ENCODE measurements around the gene ABCC8.

Gene ABCC8

DNA sequence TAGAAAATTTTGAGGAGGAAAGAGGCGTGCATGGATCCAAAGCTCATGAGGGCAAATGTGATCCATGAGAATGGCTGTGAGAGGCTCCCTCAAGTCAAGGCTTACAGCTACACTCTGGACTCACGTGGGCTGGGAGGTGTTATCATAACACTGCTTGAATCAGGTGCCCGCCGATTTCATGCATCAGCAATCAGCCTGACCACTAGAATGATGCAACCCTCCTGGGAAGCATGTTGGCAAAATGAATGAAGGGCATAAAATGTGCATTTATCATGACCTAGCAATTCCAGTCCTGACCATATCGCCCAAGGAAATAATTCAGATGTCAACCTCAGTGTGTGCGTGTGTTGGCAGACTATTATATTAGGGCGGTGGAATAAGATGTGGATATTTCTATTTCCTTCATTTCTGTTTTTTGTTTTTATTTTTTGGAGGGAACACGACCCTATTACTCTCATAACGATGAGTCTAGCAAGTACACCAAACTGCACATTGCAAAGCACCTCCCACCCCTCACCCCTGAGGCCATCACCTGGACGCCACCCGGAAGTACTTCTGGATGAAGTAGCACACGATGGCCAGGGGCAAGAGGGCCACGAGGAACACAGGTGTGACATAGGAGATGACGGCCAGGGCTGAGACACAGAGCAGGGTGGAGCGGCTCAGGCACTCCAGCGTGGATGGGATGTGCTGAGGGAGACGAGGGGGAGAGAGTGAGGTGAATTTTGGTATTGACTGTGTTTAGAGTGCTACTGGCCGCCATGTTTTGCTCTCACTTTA, 72.5 kb downstream of the ABCC8 start:
- DNase-seq (ENCODE audit: low read depth): no peak

DNA sequence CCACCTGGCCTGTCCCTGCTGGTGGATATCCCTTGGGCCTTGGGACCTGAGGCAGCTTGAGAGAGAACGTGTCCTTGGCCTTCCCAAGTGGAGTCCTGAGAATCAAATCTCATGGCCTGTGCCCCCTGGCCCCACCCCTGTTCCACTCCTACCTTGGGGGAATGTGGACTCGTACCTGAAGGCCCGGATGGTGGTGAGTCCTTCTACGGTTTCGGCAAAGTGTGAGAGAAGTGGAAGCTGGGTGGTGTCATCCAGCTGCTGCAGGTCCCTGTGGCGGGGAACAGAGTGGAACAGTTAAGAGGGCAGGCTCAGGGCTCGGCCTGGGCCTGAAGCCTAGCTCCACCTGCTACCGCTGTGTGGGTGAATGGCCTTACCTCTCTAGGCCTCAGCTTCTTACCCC, 74.2 kb downstream of the ABCC8 start:
- DNase-seq (ENCODE audit: low read depth): no peak

DNA sequence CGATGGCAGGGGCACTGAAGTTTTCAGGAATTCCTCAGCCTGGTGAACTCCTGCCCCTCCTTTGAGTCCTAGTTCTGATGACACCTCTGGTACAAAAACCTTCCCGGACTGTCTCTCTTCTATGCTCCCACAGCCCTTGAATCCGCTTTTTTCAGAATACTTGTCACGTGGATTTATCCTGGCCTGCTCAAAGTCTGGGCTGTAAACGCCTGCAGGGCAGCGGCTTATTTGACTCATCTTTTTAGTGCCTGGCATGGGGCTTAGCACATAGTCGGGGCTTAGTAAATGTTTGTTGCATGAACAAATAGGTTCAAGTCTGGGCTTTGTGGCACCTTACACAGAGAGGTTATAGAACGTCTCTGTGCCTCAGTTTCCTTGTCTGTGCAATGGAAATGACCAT, 74.8 kb downstream of the ABCC8 start:
- no peak for DNase-seq (ENCODE audit: low read depth)

DNA sequence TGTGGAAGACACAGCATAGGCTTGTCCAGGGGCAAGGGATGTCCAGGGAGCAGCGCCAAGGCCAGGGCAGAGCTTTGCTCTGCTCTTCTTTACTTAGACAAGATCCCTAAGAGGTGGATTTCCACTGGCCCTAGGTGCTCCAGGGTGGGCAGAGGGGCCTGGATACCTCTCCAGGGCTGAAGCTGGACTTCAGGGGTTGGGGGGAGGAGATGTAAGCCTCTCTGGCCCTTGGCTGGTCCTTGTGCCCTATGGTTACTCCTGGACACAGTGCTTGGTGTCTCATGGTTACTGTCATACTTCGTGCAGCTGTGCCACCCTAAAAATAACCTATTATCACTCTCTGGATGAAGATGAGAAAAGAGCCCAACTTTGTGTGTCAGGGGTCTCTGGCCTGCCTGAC, 75.3 kb downstream of the ABCC8 start:
- DNase-seq (ENCODE audit: low read depth): no peak

DNA sequence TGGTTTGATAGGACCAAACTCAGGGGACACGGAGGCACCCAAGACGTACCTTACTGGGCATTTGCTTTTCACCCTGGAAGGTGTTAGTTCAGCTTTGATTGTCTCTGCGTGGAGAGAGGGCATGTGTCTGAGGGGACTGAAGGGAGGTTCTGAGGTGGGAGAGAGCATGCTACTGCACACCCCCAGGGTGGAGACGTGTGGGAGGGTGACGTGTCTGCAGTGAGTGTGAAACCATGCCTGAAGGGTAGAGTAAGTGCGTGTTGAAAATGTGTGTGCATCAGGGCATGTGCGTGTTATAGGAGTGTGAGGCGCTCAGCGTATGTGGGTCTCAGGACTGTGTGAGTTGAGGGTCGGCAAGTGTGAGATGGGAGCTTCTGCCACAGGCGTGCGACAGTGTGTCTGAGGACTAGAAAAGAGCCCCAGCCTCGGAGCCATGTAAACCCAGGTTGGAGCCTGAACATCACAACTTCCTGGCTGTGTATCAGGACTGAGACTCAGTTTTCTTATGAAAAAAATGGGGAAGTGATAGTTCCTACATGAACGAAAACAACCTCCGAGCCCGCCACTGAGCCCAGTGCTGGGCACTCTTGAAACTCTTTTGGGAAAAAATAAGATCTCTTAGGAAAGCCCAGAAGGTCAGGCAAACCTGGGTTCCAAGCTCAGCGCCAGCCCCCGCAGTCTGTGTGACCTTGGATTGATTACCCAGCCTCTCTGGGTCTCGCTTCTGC, 76.4 kb downstream of the ABCC8 start:
- no peak for DNase-seq (ENCODE audit: low read depth)

DNA sequence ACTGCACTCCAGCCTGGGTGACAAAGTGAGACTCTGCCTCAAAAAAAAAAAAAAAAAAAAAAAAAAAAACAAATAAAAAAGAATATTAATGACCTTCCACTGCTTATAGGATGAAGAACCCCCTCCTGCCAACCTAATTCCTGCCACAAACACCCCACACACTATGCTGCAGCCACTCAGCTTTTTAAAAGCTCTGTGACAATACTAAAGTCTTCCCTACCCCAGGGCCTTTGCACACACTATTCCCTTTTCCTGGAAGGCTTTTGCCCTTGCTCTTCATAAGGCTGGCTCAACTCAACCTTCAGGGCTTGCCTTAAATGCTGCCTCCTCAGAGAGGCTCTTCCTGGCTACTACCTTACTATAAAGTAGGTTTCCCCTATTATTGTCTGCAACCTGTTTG, 77.4 kb downstream of the ABCC8 start:
- no peak for DNase-seq (ENCODE audit: low read depth)

DNA sequence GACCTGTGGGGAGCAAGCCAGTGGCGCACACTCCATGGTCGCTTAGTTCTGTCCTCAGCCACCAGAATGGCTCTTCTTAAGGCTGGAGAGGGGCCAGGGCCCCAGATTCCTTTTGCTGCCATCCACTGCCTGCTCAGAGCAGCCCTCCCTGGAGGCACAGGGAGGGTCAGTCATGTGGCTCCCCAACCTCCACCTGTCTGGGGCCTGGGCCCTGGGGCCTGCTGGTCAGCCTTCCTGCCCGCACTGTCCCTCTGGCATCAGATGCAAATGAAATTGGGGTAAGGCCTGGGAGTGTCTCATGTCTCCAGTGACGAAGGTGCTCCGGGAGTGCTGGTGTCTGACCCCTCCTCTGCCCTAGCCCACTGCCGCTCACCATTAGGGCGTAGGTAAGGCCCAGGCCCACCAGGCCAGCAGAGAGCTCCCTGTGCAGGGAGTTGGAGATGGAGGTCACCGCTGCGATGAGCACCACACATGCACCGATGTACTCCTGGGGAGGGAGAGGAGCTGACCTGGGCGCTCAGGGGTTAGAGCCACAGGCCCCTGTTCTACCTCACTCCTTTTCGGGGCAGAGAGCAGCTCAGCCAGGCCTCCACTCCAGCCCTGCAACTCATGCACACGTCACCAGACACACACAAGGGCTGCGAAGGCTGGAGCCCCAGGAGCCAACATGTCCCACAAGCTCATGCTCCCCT, 79.2 kb downstream of the ABCC8 start:
- no peak for DNase-seq (ENCODE audit: low read depth)

DNA sequence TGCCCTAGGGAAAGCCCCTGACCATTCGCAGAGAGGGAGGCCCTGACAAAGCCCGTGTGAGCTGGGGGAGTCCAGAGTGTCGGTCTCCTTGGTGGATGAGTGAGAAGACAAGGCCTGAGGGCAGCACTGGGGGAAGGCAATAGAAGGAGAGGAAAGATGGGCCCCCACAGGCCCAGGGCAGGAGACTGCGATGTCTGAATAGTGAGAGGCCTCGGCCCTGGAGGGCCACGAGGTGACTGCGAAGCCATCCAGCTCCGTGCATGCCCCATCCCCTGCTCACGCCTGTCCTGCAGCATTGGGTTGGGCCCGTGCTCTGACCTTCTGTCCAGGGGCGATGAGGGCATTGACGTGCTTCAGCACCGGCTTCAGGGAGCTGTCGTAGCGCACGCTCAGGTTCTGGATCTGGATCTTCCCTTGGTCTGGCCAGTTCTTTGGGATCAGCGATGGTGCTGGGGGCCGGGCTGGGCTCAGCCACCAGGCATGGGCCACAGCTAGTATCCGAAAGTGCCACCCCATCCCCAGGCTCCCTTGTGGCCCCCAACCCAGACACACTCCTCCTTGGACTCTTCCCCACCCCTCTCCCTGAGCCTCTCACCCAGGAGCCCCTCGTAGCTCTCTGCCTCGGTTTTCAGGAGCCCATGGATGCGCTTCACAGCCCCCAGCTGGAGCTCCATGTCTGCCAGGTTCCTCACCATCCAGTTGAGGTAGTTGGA, 79.9 kb downstream of the ABCC8 start:
- DNase-seq (ENCODE audit: low read depth): no peak

DNA sequence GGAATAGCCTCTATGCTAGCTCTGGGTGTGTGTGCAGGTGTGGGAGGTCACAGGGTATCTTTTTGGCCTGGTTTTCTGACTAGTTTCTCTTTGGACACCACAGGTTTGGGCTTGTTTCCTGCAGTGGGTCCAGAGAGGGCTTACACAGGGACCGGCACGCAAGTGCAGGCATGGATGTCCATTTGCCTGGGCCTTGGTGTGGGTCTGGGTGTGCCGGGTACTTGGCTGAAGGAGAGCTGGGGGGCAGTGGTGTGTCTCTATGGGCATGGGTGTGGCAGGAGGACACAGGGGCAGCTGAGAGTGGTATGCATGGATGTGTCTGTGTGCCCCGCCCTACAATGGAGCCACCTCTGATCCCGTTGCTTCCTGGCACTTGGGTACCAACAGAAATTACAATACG, 80.7 kb downstream of the ABCC8 start:
- no peak for DNase-seq (ENCODE audit: low read depth)

DNA sequence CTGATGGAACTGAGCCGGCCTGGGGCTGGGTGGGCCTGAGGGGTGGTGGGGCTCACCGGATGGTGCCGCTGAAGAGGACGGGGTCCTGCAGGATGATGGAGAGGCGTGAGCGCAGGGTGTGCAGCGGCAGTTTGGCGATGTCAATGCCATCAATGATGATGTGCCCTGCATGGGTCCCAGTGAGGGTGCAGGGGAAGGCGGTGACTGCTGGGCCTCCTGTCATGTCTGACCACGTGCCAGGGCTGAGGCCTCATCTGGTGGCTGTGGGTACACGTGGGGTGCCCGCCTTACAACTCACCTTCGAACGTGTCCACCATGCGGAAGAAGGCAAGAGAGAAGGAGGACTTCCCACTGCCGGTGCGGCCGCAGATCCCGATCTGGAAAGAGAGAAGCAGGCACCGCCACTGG, 81.1 kb downstream of the ABCC8 start:
- DNase-seq (ENCODE audit: low read depth): no peak

DNA sequence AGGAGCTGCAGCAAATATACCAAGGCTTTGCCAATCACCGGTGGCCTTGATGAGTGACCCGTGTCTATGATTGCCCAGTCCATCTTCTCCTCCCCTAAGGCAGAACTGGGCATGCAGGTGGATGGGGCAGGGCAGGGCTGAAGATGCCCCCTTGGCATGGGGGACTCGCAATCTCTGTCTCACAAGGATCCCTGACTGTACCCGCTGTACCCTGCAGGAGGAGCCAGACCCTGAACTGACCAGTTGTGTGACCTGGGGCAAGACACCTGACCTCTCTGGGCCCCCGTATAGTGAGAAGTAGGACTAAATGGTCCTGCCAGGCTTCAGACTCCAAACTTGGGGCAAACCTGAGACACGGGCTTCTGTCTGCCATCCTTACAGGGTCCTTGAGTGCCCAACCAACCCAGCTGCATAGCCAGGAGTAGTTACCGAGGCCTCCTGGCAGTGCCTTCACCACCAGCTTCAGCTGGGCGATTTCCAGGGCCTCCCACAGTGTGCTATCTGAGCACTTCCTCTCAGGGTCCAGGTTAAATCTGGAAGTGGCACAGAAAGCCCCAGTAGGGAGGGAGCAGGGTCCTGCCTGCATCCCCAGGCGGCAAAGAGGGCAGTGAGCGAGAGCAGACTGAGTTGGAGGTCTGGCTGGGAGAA, 81.8 kb downstream of the ABCC8 start:
- DNase-seq (ENCODE audit: low read depth): no peak

DNA sequence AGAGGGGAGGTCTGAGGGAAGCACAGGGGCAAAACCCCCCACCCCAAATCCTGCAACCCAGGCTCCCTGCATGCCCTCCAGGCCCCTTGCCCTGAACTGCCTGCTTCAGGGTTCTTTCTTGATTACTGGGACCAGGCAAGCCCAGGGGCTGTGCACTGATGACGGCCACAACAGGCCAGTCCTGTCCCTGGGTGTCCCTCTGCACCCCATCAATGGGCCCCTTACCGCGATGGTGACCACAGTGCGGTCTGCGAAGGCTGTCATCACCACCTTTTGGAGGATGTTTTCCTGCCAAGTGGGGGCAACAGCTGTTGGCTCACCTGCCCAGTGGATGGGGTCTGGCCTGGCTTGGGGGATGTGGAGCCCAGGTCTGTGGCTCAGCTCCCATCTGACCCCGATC, 83.2 kb downstream of the ABCC8 start:
- no peak for DNase-seq (ENCODE audit: low read depth)

DNA sequence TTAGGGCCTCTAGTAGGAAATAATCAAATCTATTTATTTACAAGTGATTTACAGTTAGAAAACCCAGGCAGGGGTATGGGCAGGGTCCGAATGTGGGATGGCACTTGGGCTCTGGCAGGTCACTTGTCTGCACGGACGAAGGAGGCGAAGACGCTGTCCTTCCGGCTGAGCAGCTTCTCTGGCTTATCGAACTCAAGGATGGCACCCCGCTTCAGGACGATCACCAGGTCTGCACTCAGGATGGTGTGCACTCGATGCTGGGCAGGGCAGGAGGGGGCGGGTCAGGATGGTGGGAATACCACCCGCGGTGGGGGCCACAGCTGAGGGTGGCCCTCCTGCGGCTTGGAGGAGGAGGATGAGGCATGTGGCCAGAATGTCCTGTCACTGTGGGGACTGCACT, 83.8 kb downstream of the ABCC8 start:
- DNase-seq (ENCODE audit: low read depth): no peak

DNA sequence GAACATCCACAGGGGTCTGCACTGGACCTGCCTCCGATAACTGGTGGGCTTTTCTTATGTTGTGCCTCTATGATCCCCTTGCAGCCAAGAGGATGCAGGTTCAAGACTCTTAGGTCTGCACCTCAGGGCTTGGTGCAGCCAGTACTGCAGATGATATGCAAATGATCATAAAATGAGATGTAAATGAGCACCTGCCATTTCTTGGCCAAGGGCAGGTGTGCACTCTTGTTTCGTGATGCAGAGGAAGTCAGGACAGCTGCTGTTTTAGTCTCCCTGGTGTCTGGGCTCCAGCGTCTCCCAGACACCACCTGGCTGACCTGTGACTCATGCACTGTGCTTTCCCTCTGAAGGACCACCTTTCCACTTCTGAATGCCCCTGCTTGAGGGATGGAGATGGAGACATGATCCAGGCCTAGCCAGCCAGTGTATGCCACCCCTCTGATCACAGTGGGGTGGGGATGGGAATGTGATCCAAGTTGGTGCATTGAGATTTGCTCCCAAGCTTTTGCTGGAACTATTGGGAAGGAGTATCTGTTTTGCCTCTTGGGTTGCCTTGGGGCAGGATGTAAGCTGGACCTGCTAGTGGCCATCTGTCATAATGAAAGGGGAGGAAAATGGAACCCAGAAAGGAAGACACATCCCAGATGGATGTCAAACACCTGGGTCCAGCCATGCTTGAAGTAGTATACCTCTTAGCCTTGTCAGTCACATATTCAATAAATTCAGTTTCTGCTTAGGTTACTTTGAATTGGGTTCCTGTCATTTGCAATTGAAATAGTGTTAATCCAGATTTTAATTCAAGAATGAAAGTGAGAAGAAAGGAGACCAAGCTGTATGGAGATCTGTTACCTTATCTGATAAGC, 84.9 kb downstream of the ABCC8 start:
- DNase-seq (ENCODE audit: low read depth): no peak

DNA sequence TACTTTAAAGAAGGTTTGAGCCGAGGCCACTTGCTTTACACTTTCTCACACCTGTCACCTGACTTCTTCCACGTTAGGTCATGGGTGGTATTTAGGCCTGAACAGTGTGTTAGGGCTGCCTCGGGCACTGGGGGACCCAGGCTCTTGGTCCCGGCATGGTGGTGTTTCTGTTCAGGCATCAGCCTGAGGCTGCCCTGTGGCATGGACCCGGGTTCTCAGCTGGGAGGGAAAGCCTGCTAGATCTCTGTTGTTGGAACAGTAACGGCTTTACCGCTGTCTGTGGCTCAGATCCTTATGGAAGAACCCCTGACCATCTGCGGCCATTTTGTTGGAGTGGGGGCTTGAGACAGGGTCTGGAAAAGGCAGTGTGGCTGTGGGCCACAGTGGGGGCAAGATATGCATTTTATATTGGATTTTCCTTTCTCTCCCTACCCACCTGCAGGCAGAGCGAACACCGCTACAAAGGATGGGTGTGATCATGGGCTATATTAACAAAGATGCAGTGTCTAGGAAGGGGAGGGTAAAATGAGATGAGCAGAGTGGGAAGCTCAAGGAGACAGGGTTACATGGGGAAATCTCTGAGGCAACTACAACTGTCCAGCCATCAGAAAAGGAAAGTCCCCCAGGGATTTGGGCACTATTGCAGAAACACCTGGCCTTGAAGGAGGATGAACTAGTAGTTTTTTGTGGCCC, 86.5 kb downstream of the ABCC8 start:
- no peak for DNase-seq (ENCODE audit: low read depth)

DNA sequence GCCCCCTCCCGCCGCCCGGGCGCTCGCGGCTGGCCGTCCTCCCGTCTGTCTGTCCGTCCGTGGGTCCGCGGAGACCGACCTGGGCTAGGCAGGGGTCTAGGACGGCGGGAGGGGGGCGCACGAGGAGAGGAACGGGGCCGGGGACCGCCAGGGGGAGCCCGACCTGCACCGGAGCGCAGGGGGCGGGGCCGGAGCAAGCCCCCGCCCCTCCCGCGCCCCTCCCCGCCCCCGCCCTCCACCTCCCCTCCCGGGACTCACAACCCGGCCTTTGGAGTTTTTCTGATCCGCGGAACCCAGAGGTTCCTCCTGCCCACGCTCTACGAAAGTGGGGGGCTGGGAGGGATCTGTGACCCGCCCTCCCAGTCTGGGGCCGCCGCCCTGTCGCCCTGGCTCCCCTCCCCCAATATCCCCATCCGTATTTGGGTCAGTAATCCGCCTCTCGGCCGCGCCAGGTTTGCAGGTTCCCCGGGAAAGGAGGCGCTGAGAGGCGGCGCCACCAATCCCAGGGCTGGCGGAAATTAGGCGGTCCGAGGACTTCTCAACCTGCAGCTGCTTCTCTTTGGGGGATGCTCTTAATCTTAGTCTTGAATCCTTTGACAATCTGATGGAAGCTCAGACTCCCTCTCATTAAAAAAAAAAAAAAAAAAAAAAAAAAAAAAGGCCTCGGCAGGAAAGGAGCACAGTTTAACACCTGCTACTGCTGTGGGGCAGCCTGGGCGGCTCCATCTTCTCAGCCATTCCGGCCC, 87.3 kb downstream of the ABCC8 start:
- peak; percentile 64 for DNase-seq (ENCODE audit: low read depth)

DNA sequence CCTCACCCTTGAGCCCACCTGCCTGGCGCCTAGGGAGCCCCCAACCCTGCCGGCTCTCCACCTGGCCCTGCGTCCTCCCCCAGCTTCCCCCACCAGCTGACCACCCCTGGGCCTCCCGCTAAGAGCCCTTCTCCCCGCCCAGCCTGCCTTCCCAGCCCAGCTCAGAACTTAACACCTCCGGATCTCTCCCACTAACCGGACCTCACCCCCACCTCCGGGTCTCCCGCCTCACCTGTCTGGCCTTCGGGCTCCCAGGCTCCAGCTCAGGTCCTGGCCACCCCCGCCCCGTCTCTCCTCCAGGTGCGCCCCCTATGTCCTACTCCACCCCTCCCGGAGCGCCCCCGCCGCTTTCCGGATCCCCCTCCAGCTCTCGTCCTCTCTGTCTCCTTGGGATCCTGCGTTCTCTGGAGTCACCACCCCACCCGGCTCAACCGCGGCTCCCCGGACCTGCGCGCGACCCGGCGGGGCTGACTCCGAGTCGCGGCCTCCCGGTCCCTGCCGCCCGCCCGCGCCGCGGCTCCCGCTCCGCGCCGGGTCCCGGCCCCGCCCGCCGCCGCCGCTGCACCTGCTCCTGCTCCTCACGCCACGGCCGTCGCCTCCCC, 87.9 kb downstream of the ABCC8 start, which contains the start of gene KCNJ11:
Gene KCNJ11, minus strand, starts transcription at position 51 of the 602 bp plus-strand sequence. CDS start 568 bp downstream, outside the sequence.
- peak; percentile 5 for DNase-seq (ENCODE audit: low read depth)

DNA sequence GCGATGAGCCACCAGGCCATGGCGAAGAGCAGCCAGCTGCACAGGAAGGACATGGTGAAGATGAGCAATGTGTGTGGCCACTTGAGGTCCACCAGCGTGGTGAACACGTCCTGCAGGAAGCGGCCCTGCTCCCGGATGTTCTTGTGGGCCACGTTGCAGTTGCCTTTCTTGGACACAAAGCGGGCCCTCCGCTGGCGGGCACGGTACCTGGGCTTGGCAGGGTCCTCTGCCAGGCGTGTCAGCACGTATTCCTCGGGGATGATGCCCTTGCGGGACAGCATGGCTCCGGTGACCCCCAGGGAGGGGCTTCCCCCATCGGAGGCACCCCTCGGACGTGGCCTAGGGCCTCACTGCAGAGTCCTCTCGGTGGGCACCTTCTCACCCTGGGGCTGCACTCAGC, 88.8 kb downstream of the ABCC8 start:
- no peak for DNase-seq (ENCODE audit: low read depth)

DNA sequence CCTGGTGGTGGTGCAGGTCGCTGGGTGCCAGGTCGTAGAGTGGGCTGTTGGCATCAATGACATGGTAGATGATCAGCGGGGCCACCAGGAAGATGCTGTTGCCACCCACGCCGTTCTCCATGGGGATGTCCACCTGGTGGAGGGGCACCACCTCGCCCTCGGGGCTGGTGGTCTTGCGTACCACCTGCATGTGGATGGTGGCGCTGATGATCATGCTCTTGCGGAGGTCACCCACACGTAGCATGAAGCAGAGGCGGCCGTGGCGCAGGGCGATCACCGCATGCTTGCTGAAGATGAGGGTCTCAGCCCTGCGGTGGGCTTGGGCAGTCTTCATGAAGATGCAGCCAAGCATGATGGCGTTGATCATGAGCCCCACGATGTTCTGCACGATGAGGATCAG, 89.4 kb downstream of the ABCC8 start:
- no peak for DNase-seq (ENCODE audit: low read depth)
